Tibial nerve (tissue), 4 donors: Measurements from ENCODE around the gene RAB12. TPM values are rescaled to one million over a fixed set of nuclear protein-coding genes. Genes with fewer than 3 reads are reported as not detected.

ENCODE experiments used
- total RNA-seq, 4 donors: library from RNA; depleted of rRNA; stranded (reverse); fragments of >200 nt; gene quantifications; one replicate each; pipeline ENCODE4 v1.1.0, GENCODE V29; 2016

Gene RAB12
- total RNA-seq, 4 donors from 2014 or later, result 36.0 to 102 (median 53.5) TPM

Other genes starting within 250 kb of the RAB12 start
- gene MTCL1, start 96.1 kb downstream of the RAB12 start, total RNA-seq, result 10 to 100 TPM in 1 of 4 donors, 1 to 10 TPM in 3; 4.6 to 18.3 (median 5.3) TPM